Lung (tissue), 12 donors: ENCODE data around the gene ITPRIPL1. TPM values are rescaled to one million over a fixed set of nuclear protein-coding genes. Genes with fewer than 3 reads are reported as not detected.

Source experiments
- ATAC-seq: fragments of 200-7000 bp; cut with Tn5 transposase; one replicate; pipeline ENCODE4 v1.9.1; 2020; ENCODE audit warnings: moderate number of reproducible peaks; ENCODE audit not compliant: insufficient read depth, low FRiP score
- DNase-seq, 3 donors: peaks; one replicate each; pipeline ENCODE4 v3.0.0-alpha.2; 2013 to 2017
- H3K27ac ChIP-seq, 2 donors: one replicate each; pipeline ENCODE4 v1.5.1; 2013; ENCODE audit warnings: mild to moderate bottlenecking in 2 of 2, moderate library complexity in 2 of 2, control low read depth in 1 of 2, inconsistent platforms in 1 of 2, low read depth in 1 of 2, low read length in 1 of 2
- H3K27me3 ChIP-seq, 3 donors: one replicate each; pipeline ENCODE4 v1.5.1; 2013; ENCODE audit warnings: low read length in 2 of 3; ENCODE audit not compliant: control insufficient read depth in 3 of 3, insufficient read depth in 3 of 3
- H3K36me3 ChIP-seq, 4 donors: one replicate each; pipeline ENCODE4 v1.5.1; 2013; ENCODE audit warnings: low read length in 4 of 4, mild to moderate bottlenecking in 1 of 4, moderate library complexity in 1 of 4; ENCODE audit not compliant: control insufficient read depth in 4 of 4, insufficient read depth in 4 of 4
- H3K4me1 ChIP-seq, 5 donors: one replicate each; pipeline ENCODE4 v1.5.1; 2013; ENCODE audit warnings: low read length in 5 of 5, mild to moderate bottlenecking in 2 of 5, moderate library complexity in 1 of 5; ENCODE audit not compliant: control insufficient read depth in 5 of 5, insufficient read depth in 5 of 5
- H3K4me3 ChIP-seq: one replicate; pipeline ENCODE4 v1.5.1; 2013; ENCODE audit warnings: mild to moderate bottlenecking, control low read depth, moderate library complexity
- H3K9ac ChIP-seq, 2 donors: one replicate each; pipeline ENCODE4 v1.5.1; 2013; ENCODE audit warnings: low read length in 2 of 2, control low read depth in 1 of 2; ENCODE audit not compliant: insufficient read depth in 1 of 2
- H3K9me3 ChIP-seq, 4 donors: one replicate each; pipeline ENCODE4 v1.5.1; 2013; ENCODE audit warnings: low read length in 3 of 4, mild to moderate bottlenecking in 1 of 4, moderate library complexity in 1 of 4; ENCODE audit not compliant: control insufficient read depth in 4 of 4, insufficient read depth in 3 of 4
- CTCF ChIP-seq: IDR thresholded peaks from 2 replicates; pipeline ENCODE4 v1.5.1; 2012; ENCODE audit warnings: mild to moderate bottlenecking; ENCODE audit errors: control extremely low read depth, extremely low read depth
- WGBS, 2 donors: extraction: QIAGEN DNeasy Blood & Tissue Kit; methylation state at CpG; one replicate each; pipeline ENCODE4 v1.1.7; 2013; 5-methylcytosine and 5-hydroxymethylcytosine counted together
- polyA plus RNA-seq, 2 donors: library from polyadenylated mRNA; stranded (reverse); fragments of 200-250 nt; gene quantifications; one replicate each; pipeline ENCODE4 v1.2.1, GENCODE V29; 2013
- total RNA-seq, 2 donors: library from RNA; depleted of rRNA in 1 of 2; stranded (reverse); fragments of >200 nt in 1 of 2; gene quantifications; one replicate each; pipeline ENCODE4 v1.2.1, GENCODE V29; 2014 to 2021
- donor health status: control.
- donor health status: control.
- donor health status: Bipolar disorder and iron deficiency.
- donor health status: healthy.
- donor health status: DM: yes; HTN: yes; CAD: no.

Gene ITPRIPL1
- total and polyA plus RNA-seq, 4 donors, result 0.33 to 2.2 (median 1.5) TPM

GRCh38 chr2:96323849-96324248, 1.3 kb upstream of the ITPRIPL1 start:
- WGBS, 2 donors, result 91 to 97% methylated on average over 1 of the region's 1 CpG
- Histone ChIP-seq H3K27me3 (peaks cover 0 to 39% (median 34%) of the 10 kb centered on the region in 3 donors), H3K4me1 (peaks cover 0 to 27% (median 8%) of the 10 kb centered on the region in 5 donors)

GRCh38 chr2:96324721-96325040, 436 bp upstream of the ITPRIPL1 start:
- H3K27me3 ChIP-seq, result peaks cover 0 to 34% (median 27%) of the 10 kb centered on the region in 3 donors
- no peaks in the 10 kb centered on the region for H3K9me3 ChIP-seq
- ATAC-seq, result no peak
- H3K36me3 ChIP-seq, result peaks cover 0 to 3% (median 0%) of the 10 kb centered on the region in 4 donors
- 23 to 36% methylated on average over 6 of the region's 6 CpGs for WGBS, 2 donors
- DNase-seq, result no peak
- H3K9ac ChIP-seq, result peak overlapping the region in 1 of 2 donors; percentile 76
- TF ChIP-seq CTCF, result no peak
- H3K4me1 ChIP-seq, result peaks cover 0 to 33% (median 8%) of the 10 kb centered on the region in 5 donors
- H3K27ac ChIP-seq, result no peak overlapping the region
- no peak overlapping the region for H3K4me3 ChIP-seq

More at GRCh38 chr2:96323849-96324248, 1.3 kb upstream of the ITPRIPL1 start:
- Histone ChIP-seq H3K4me3 (no peak overlapping the region), H3K27ac (no peak overlapping the region), H3K9ac (no peak overlapping the region), H3K36me3 (peaks cover 0 to 3% (median 0%) of the 10 kb centered on the region in 4 donors), H3K9me3 (no peaks in the 10 kb centered on the region)
- DNase-seq (no peak), ATAC-seq (no peak)
- TF ChIP-seq CTCF, result no peak

- TF ChIP-seq CTCF, result no peak
- no peaks in the 10 kb centered on the region for H3K9me3 ChIP-seq
- H3K4me1 ChIP-seq, result peaks cover 0 to 36% (median 7%) of the 10 kb centered on the region in 5 donors
- H3K27me3 ChIP-seq, result peaks cover 0 to 25% (median 17%) of the 10 kb centered on the region in 3 donors
- H3K4me3 ChIP-seq, result no peak overlapping the region
- 34 to 48% methylated on average over 8 of the region's 8 CpGs for WGBS, 2 donors
- ATAC-seq, result no peak
- peaks cover 0 to 3% (median 0%) of the 10 kb centered on the region in 4 donors for H3K36me3 ChIP-seq
- DNase-seq, result no peak
- peak overlapping the region in 1 of 2 donors; percentile 27 for H3K9ac ChIP-seq
- no peak overlapping the region for H3K27ac ChIP-seq
These were observed 753 bp downstream of the ITPRIPL1 start for GRCh38 chr2:96325884-96326255.

GRCh38 chr2:96326564-96326963, 1.4 kb downstream of the ITPRIPL1 start:
- no peak for ATAC-seq
- no peaks in the 10 kb centered on the region for H3K9me3 ChIP-seq
- TF ChIP-seq CTCF, result no peak
- no peak overlapping the region for H3K27ac ChIP-seq
- H3K4me1 ChIP-seq, result peaks cover 0 to 30% (median 4%) of the 10 kb centered on the region in 5 donors
- DNase-seq, result no peak
- H3K4me3 ChIP-seq, result no peak overlapping the region
- peaks cover 0 to 3% (median 0%) of the 10 kb centered on the region in 4 donors for H3K36me3 ChIP-seq
- WGBS, 2 donors, result 97% methylated on average over 8 of the region's 8 CpGs
- H3K27me3 ChIP-seq, result peaks cover 0 to 20% (median 14%) of the 10 kb centered on the region in 3 donors
- no peak overlapping the region for H3K9ac ChIP-seq
